Medulla oblongata (tissue), 1 donor: Measurements from ENCODE around the gene SHC4.
"Not testable (repeated sequence)": the region's sequence is repeated elsewhere in the genome, so short reads cannot be mapped to it uniquely, and the experiment has no call there.

Experiments used
- DNase-seq: peaks from one replicate; pipeline ENCODE4 v3.0.0-alpha.2; 2015; ENCODE audit errors: extremely low spot score

SHC4 gene, protein sequence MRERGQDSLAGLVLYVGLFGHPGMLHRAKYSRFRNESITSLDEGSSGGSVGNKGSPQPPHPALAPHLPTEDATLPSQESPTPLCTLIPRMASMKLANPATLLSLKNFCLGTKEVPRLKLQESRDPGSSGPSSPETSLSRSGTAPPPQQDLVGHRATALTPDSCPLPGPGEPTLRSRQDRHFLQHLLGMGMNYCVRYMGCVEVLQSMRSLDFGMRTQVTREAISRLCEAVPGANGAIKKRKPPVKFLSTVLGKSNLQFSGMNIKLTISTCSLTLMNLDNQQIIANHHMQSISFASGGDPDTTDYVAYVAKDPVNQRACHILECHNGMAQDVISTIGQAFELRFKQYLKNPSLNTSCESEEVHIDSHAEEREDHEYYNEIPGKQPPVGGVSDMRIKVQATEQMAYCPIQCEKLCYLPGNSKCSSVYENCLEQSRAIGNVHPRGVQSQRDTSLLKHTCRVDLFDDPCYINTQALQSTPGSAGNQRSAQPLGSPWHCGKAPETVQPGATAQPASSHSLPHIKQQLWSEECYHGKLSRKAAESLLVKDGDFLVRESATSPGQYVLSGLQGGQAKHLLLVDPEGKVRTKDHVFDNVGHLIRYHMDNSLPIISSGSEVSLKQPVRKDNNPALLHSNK

DNA sequence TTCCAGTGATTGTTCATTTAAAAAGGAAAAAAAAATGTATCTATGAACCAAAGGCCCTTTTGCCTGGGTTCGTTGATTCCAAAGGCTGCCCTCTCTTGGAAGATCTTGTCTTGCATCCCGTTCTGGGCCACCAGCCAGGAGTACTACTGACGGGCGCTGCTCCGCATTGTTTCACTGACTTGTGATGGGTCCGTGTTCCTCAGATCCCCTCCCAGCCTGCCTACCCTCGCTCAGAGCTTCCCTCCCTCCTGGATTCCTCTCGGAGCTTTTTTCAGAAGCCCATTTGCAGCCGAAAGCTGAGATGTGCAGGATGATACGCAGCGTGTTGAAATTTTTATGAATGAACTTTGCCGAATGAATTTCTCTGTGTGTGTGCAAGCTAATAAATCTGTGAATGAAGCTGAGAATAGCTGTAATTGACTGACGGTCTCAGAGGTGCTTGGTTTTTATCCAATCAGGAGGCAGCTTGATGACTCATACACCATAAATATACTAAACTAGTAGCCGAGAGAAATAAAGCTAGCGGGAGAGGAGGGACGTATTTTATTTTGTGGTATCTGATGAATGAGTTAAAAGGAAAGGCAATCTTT lies at the start of gene SHC4:
Gene SHC4, minus strand, starts transcription at position 396 of the 590 bp plus-strand sequence. CDS start 904 bp downstream, outside the sequence.
- DNase-seq: peak; percentile 84

DNA sequence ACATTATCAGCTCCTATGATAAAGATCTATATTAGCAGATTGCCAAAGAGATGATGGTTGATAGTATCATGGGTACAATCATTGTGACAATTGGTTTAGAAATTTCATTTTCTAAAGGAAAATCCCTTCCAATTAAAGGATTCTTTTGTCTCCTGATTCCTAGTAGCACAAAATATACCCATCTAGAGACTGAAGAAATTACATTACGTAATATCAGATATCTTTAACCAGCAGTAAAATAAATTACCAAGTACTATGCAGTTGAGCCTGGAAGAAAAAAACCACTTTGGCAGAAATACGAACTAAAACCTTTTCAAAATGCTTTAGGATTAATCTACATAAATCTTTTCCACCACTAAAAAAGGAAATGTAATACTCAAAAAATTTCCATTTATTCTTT lies 35.6 kb upstream of the SHC4 start:
- no peak for DNase-seq

DNA sequence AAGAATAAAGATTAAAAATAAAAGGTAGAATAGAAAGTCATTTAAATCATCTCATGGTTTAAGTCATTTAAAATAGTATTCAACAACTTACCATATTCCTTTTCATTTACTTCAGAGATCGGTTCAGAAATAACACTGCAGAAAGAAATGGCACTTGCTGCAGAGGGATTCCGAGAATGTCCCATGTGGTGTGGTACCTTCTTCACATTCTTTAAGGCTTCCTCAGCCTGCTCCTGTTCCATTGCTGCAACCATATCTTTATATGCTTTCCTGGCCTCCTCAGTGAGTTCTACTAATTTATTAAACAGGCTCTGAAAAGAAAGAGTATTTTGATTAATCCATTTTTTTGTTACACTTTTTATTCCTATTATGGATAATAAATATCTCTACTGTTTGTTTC lies 32.6 kb upstream of the SHC4 start:
- no peak for DNase-seq

DNA sequence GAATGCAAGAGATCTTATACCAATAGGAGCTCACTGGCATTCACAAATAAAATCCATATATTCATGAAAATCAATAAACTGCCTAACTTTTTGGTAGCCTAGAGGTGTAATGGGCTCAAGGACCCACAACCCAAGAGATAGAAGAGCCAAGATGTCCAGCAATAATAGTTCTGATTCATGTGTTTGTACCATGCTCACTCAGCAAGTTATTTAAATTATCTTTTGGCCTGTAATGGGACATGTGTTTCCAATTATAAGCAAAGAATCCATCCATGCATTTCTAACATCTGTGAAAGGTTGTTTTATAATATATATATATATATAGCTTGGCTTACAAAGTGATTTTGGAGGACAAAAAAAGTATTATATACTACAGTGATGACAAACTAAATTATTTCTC lies 29.7 kb upstream of the SHC4 start:
- DNase-seq: no peak

DNA sequence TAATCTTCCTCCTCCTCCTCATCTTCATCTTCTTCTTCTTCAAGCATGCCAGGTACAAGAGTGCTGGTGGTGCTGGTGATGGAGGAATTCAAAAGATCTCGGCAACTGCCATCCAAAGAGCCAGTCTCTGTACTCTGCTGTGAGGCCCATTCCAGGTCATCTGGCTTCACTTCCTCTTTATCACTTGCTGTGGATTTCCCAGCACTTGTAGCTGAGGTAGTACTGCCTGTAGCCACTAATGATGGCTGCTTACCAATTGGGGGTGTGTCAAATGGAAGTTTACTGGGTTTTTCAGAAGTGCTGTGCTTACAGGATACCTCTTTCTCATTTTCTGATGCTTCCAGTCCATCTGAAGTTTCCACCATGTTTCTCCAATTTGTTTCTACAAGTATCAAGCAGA lies 28.8 kb upstream of the SHC4 start:
- no peak for DNase-seq

DNA sequence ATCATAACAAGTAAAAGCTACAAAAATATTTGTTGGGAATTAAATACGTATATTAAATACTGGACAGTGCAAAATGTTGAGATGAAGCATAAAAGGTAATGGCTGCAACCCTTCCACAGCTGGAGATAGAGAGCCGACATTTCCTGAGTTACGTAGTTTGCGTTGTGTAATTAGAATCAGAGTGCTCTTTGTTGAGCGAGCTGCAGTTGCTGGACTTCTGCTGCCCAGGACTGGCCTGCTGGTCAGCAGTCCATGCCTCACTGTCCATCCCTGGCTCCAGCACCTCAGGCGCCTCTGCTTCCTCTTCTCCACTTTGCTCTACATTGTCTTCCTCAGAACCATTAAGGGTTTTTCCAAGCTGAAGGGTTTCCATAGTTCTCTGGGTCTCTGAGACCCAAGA lies 28.4 kb upstream of the SHC4 start:
- peak; percentile 28 for DNase-seq

DNA sequence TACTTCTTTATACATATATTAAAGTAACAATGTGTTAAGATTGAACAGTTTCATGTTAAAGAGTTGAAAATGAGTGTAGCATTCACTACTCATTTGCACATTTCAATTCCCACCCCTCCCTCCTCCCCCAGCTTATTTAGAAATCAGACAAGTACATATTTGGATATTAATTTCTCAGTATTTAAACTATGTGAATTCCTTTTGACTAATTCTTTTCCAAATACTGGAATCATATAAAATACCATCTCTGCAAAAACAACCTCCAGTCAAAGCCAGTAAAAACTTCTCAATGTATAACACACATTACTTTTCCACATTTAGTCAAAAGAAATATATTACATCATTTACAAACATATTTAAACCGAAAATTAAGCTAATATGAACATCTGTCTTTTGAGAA lies 25.5 kb upstream of the SHC4 start:
- no peak for DNase-seq

DNA sequence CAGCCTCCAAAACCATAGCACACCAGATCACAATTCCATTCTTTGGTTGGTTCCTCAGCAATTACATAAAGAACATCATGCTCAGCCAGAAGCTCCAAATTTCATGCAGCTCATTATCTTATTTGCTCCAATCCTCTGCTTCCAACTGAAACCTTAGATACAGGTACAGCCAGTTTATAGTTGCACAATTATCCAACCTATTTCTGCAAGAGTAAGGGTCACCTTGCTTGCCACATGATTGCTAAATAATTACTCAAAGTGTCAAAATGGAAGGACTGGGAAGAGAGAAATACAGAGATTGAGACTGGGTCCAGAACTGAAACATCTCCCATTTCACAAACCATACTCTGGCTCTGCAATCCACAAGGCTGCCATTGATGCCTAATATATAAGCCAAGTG lies 23.4 kb upstream of the SHC4 start:
- DNase-seq: no peak

DNA sequence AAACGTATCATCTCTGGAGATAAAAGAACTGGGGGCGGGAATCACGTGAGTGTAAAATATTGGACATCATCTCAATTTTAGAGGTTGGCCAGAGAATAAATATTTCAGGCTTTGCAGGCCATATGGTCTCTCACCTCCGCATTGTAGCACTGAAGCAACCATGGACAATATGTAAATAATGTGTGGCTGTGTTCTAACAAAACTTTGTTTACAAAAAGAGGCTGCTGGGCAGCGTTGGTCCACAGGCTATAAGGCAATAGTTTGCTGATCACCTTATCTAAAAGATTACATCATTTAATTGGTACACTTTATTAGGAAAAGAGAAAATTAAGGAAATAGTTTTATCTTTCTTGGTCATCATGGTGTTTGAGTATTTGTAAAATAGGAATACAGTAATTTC lies 22.5 kb upstream of the SHC4 start:
- no peak for DNase-seq

DNA sequence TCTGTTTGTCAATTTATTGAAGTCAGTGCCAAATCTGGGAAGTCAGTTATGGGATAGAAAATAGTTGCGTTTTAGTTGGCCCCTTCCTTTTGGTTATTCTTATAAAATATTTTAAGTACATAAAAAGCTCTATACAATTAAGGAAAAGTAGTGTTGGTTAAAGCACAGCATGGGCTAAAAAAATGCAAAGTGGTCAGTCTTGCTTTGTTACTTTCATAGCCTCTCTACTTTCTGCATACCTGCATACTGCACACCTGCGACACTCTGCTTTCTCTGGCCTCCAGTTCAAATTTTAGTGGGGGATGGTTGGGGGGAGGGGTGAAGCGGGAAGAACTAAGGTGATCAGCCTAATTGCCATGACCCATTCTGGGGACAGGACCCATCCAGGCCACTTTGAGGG lies 21.8 kb upstream of the SHC4 start:
- DNase-seq: no peak

DNA sequence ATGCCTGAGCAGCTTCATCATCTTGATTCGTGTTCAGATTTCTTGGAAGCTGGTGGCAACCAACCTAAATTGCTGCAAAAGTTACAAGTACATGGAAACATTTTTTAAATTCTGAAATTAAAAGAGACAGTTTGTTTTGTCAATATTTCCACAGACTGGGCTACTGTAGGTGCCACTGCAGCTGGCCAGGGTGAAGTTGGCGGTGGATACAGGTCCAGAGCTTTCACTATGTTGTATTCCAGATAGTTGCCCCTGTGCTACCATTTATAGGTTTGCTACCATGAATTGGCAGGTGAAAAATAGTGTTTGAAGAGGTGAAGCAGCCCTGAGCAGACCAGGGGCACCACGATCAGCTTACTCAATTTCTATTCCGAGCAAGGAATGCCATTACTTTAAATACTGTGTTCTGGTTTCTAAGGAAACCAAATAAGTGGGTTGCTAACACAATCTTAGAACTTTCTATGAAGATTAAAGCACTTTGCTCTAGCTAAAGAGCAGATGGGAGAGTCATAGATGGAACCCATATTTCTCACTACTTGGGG lies 21.2 kb upstream of the SHC4 start:
- no peak for DNase-seq

DNA sequence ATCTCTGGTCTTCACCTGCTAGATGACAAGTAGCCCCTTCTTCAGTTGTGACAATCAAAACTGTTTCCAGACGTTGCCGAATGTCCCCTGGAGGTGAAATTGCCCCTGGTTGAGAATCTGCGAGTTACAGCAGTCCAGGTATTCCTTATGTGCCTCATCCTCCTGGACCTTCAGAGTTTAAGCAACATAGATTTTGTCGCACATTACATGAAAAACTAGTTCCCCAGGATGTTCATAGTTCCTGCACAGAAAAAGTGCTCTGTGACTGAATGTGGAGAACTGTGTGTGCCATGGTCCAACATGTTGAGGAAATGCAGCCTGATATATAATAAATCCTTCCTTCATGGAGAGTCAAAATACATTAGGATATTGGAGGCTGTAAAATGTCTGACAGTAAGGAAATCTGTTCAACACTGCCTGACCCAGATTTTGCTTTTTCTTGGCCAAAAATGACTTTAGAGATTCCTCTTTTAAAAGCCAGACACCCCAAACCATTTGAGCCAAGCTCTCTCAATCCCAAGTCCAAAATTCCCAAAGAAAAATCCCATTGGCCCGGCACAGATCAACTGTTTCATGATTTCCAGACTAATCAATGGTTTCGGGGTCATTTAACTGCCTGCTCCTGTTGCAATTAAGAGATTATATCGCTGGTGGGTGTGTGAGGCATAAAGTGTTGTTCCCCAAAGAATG lies 20.4 kb upstream of the SHC4 start:
- DNase-seq: no peak

DNA sequence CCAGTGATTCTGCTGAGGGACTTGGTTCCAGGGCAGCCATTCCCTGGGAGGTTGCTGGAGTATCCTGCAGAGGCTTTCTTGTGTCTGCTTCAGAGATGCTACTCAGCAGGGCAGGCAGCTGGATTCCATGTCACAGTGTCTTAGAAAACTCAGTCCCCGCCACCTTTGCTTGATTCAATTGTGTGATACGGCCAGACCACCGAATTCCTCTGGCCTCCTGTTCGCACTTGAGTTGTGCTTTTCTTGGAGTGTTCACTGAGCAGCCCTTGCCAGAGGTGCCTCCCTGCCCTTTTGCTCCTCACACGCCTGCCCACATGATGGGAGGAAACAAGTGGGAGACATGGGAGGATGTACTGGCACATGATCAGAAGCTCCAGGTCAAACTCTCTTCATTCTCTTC lies 19.6 kb upstream of the SHC4 start:
- DNase-seq: no peak

DNA sequence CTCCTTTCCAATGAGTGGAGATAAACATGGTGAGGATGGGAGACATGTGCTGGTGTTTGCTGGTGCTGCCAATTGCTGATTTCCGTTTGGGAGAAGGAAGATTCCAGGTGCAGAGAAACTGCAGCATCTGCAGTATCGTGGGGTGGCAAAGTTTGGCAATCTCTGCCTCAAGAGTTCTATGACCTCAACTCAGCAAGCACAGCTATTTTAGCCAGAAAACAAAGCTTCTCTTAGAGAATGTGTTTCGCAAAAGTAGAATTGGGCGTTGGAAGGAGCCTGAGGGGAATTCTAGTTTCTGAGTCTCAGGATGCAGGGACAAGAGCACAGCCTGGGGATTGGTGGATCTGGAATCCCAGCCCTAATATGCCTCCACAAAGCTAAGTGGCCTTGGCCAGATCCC lies 18.2 kb upstream of the SHC4 start:
- no peak for DNase-seq

DNA sequence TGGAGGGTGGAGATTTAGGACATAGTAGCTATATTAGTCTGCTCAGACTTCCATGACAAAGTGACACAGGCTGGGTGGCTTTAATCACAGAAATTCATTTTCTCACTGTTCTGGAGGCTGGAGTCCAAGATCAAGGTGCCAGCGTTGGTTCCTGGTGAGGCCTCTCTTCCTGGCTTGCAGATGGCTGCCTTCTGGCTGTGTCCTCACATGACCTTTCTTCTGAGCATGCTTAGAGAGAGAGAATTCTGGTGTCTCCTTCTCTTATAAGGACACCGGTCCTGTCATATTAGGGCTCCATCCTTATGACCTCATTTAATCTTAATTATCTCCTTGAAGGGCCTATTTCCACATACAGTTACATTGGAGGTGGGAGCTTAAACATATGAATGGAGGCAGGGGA lies 14.9 kb upstream of the SHC4 start:
- DNase-seq: no peak

DNA sequence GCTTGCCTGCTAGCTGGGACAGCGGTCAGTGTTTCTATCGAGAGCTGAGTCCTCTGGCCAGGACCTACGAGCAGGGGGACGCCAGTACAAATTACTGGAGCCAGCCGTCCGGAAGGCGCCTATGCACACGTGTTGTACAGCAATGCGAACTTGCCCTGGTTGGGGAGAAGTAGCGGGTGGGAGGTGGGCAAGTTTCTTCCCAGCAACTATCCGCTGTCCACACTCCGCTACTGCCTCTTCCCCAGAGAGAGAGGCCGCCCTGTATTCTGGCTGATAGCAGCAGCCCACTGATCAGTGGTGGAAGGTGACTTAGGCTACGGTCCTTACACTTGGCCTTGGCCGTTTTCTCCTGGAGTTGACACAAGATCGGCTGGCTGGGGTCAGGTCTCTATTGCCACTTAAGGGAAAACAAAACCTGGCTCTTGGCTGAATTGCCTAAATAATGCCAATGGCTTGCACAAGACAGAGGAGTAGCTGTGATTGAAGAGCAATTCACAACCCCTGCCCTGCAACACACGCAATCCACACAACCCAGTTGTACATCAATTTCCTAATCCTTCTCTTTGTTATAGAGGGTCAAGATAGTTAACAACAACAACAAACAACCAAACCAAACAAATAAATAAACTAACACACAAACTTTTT lies 12.8 kb upstream of the SHC4 start:
- DNase-seq: peak; percentile 47

DNA sequence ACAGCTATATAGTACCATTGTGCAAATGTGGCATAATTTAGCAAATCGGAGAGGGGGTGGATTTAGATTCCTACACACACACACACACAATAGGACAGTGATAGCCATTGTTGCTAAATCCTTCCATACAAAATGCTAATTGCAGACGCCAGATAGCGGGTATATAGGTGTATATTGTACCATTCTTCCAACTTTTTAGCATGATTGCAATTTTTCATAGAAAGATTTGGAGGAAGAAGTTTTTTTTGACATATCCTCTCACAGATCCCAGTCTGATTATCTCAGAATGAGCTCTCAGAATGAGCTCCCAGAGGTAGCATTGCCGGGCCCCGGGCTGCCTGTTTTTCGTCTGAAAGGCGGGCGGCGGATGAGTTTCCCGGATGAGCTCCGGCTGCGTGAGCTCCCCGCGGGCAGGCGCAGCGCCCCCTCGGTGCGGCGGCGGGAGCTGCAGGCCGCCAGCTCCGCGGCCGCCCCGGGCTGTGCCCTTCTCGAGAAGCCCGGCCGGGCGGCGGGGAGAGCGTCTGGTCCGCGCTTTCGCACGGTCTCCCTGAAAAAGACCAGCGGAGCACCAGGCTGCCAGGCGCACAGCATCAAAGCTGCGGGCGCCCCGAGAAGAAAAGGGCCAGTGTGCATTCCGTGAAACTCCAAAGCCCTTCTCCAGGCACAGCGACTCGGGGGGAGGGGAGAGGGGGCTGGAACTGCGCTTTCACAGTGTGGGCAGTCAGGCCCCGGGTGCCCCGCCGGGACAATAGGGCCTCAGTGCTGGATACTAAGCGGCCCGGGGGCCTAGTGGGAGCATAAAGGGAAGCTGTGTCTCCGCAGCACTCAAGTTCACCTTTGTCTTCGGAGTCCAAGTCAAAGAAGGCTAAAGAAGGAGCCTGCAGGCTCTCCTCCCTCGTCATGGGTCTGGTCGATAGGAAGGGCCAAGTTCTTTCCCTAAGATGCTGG lies 12.0 kb upstream of the SHC4 start:
- DNase-seq: peak; percentile 95

DNA sequence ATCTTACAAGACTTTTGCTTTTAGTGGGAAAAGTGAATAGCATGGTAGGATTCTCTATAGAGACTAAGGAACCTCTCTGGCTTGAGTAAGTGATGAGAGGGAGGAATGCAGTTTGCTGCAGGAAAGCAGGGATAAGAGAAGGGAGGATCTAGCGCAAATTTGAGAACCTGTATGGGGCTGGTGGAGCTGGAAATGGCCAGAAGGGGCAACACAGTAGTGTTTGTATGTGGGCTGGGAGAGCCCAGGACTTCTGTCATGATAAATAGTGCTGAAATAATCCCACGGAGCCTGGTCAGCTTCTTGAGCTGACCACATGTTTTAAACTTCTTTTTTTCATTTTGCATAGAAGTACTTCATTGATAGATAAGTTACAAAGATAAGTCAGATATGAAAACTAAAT lies 11.2 kb upstream of the SHC4 start:
- DNase-seq: peak; percentile 60

DNA sequence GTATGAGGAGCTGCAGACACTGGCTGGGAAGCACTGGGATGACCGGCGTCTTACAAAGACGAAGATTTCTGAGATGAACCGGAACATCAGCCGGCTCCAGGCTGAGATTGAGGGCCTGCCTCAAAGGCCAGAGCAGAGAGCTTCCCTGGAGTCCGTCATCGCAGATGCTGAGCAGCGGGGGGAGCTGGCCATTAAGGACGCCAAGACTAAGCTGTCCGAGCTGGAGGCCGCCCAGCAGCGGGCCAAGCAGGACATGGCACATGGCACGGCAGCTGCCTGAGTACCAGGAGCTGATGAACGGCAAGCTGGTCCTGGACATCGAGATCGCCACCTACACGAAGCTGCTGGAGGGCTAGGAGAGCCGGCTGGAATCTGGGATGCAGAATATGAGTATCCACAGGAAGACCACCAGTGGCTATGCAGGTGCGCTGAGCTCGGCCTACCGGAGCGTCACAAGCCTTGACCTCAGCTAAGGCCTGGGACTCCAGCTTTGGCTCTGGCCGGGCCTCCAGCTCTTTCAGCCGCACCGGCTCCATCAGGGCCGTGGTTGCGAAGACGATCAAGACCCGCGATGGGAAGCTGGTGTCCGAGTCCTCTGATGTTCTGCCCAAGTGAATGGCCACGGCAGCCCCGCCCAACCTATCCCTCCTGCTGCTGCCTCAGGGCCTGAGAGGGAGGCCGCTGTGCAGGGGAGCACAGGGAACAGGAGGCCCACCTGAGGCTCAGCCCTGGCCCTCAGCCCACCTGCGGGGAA lies 9.2 kb upstream of the SHC4 start:
- DNase-seq: no peak

DNA sequence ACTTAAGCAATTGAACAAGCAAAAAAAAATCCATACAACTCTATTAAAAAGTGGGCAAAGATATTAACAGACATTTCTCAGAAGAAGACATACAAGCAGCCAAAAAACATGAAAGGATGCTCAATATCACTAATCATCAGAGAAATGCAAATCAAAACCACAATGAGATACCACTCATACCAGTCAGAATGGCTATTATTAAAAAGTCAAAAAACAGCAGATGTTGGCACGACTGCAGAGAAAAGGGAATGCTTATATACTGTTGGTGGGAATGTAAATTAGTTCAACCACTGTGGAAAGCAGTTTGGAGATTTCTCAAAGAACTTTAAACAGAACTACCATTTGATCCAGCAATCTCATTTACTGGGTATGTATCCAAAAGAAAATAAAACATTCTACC lies 7.2 kb upstream of the SHC4 start:
- not testable (repeated sequence) for DNase-seq
